Bronchial epithelial cell (primary cell): ENCODE measurements around the gene BBOX1. TPM values are rescaled to one million over a fixed set of nuclear protein-coding genes. Genes with fewer than 3 reads are reported as not detected.

Source experiments
- DNase-seq: peaks from one replicate; pipeline ENCODE4 v3.0.0-alpha.2; 2010; ENCODE audit warnings: low read depth
- FAIRE-seq: peaks from 2 replicates; lab custom pipeline; 2011; peaks lifted over from hg19 to GRCh38; lab: Jason Lieb, UNC
- H3K27me3 ChIP-seq: 2 replicates; pipeline ENCODE4 v1.5.1; 2011; ENCODE audit warnings: low read length; ENCODE audit not compliant: control insufficient read depth, insufficient read depth
- H3K36me3 ChIP-seq: 2 replicates; pipeline ENCODE4 v1.5.1; 2011; ENCODE audit warnings: low read length; ENCODE audit not compliant: control insufficient read depth, insufficient read depth
- H3K4me3 ChIP-seq: 2 replicates; pipeline ENCODE4 v1.5.1; 2011; ENCODE audit warnings: mild to moderate bottlenecking, low read depth, low read length, control low read depth
- CTCF ChIP-seq: IDR thresholded peaks from 2 replicates; pipeline ENCODE4 v1.5.1; 2011; ENCODE audit warnings: mild to moderate bottlenecking, moderate library complexity, low read length, control low read depth, inconsistent platforms; ENCODE audit not compliant: insufficient read depth, severe bottlenecking
- total RNA-seq: library from RNA; depleted of rRNA; stranded (reverse); fragments of >200 nt; gene quantifications from 2 replicates; pipeline ENCODE4 v1.2.1, GENCODE V29; 2014

BBOX1 gene
- total RNA-seq, 1 donor from 2014 or later: 1.3 TPM

GRCh38 chr11:27138716-27139115 lies 98.1 kb downstream of the BBOX1 start:
- no peak for DNase-seq
- no peaks in the 10 kb centered on the region for H3K36me3 ChIP-seq
- H3K4me3 ChIP-seq: no peak overlapping the region
- FAIRE-seq: no peak
- no peaks in the 10 kb centered on the region for H3K27me3 ChIP-seq
- TF ChIP-seq CTCF: no peak

DNA sequence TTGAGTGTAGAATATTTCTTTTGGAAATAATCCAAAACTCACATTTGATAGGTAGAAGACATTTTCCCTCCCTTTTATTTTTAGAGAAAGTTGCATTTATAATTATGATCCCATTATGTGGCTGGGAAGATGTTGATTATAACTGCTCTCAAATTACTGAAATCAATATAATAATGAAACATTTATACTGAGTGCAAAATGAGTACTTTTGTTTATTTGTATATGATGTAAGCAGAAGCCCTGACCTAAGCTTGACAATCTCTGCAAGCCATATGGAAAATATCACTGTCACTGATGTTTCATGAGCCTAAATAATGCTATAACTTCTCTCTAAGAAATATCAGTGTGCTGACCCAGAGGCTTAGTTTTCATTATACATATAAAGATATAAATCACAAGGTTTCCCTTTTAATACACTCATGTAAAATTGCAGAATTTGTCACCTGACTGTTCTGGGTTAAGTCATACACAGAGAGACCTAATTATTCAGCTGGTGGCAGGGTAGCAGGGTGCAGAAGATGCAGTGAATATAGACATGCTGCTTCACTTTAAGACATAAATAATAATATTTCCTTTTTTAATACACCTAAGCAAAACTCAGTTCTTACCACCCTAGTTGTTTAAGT lies 99.2 kb downstream of the BBOX1 start:
- FAIRE-seq (no peak), DNase-seq (no peak)
- no peaks in the 10 kb centered on the region for H3K27me3 ChIP-seq
- no peak overlapping the region for H3K4me3 ChIP-seq
- no peak for TF ChIP-seq CTCF
- H3K36me3 ChIP-seq: no peaks in the 10 kb centered on the region

- H3K27me3 ChIP-seq: no peaks in the 10 kb centered on the region
- FAIRE-seq: no peak
- no peaks in the 10 kb centered on the region for H3K36me3 ChIP-seq
- no peak for TF ChIP-seq CTCF
- DNase-seq: no peak
- no peak overlapping the region for H3K4me3 ChIP-seq
Observed at GRCh38 chr11:27141576-27141975, 101.0 kb downstream of the BBOX1 start.

DNA sequence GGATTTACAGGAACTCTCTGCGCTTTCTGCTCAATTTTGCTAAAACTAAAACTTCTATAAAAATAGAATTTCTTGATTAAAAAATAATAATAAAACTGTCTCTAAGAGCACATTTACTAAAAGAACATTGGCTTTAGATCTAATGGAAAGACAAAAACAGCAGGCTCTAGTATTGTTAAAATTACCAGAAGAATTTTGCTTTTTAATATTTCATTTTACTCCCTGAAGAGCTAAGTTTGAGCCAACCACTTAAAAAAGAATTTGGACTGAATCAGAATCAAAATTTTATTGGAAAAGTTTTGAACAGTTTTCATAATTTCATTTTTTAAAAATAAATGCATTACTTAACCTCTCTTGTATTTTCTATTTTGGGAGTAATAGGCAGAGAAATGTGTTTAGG lies 107.3 kb downstream of the BBOX1 start:
- Histone ChIP-seq H3K36me3 (no peaks in the 10 kb centered on the region), H3K27me3 (no peaks in the 10 kb centered on the region), H3K4me3 (no peak overlapping the region)
- DNase-seq (no peak), FAIRE-seq (no peak)
- no peak for TF ChIP-seq CTCF

DNA sequence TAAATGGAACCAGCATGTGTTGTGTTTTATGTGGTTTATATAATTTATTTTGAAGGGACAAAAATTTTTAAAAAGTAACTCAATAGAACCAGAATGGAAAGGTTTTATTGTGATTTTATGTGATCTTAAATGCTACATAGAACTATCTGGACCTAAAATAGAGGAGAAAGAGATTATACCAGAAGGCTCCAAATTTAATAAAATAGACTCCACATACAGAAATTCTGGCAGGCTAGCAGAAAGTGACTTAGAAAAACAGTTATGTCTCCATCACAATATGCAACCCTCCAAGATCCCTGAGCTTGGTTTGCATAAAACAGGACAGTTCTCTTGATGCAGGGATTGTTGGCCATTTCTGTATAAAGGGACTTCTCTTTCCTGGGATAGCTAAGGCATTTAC lies 107.9 kb downstream of the BBOX1 start:
- H3K4me3 ChIP-seq: no peak overlapping the region
- DNase-seq: no peak
- H3K36me3 ChIP-seq: no peaks in the 10 kb centered on the region
- H3K27me3 ChIP-seq: no peaks in the 10 kb centered on the region
- no peak for TF ChIP-seq CTCF
- FAIRE-seq: no peak

GRCh38 chr11:27150098-27150497 lies 109.5 kb downstream of the BBOX1 start:
- FAIRE-seq: no peak
- H3K36me3 ChIP-seq: no peaks in the 10 kb centered on the region
- DNase-seq: no peak
- no peaks in the 10 kb centered on the region for H3K27me3 ChIP-seq
- H3K4me3 ChIP-seq: no peak overlapping the region
- no peak for TF ChIP-seq CTCF
